A549 (cell line): ENCODE measurements around the gene CPSF4. TPM values are rescaled to one million over a fixed set of nuclear protein-coding genes. Genes with fewer than 3 reads are reported as not detected.

Source experiments
- ATAC-seq, 2 experiments: fragments of 200-7000 bp in 1 of 2; fragments of >200 bp in 1 of 2; cut with Nextera tagmentation in 1 of 2; cut with Tn5 transposase in 1 of 2; 3 replicates each; pipeline versions ENCODE4 v1.8.0 to v1.9.1; 2018 to 2020; ENCODE audit warnings: mild to moderate bottlenecking in 1 of 2, moderate library complexity in 1 of 2
- CTCF ChIA-PET: fragments of 300-600 bp; sonication (Branson Sonifier 250); formaldehyde crosslinking; extraction: SDS; loops from one replicate; lab custom pipeline; 2021; ENCODE audit warnings: antibody characterized with exemption, inconsistent platforms; lab: Yijun Ruan, JAX
- POLR2A ChIA-PET: fragments of 350-600 bp; formaldehyde crosslinking; extraction: SDS; loops from one replicate; lab custom pipeline; 2021; ENCODE audit warnings: antibody characterized with exemption, inconsistent platforms; lab: Yijun Ruan, JAX
- DNase-seq, 2 experiments: peaks; one replicate each; pipeline versions ENCODE4 v3.0.0 to v3.0.0-alpha.2; 2011 to 2016; ENCODE audit warnings: low read depth in 1 of 2, low spot score in 1 of 2
- FAIRE-seq: peaks from 2 replicates; lab custom pipeline; 2011; peaks lifted over from hg19 to GRCh38; lab: Jason Lieb, UNC
- H3K27ac ChIP-seq, 2 experiments: fragments of >200 bp; sonication (Bioruptor Twin); formaldehyde crosslinking; 3 replicates each; pipeline ENCODE4 v1.5.1; 2016 to 2017
- H3K4me1 ChIP-seq: fragments of >200 bp; sonication (Bioruptor Twin); formaldehyde crosslinking; 3 replicates; pipeline ENCODE4 v1.6.1; 2016
- H3K4me2 ChIP-seq: fragments of >200 bp; sonication (Bioruptor Twin); formaldehyde crosslinking; 3 replicates; pipeline ENCODE4 v1.6.1; 2016
- H3K4me3 ChIP-seq: fragments of >200 bp; sonication (Bioruptor Twin); formaldehyde crosslinking; 3 replicates; pipeline ENCODE4 v1.5.1; 2016
- H3K9me3 ChIP-seq: fragments of >200 bp; sonication (Bioruptor Twin); formaldehyde crosslinking; 3 replicates; pipeline ENCODE4 v1.6.1; 2016
- CBX2 ChIP-seq: fragments of 200-600 bp; sonication (generic); IDR thresholded peaks from 2 replicates; pipeline ENCODE4 v1.6.1; 2016; ENCODE audit warnings: low read depth, mild to moderate bottlenecking, borderline replicate concordance
- CHD4 ChIP-seq: fragments of 200-600 bp; sonication (generic); IDR thresholded peaks from 2 replicates; pipeline ENCODE4 v1.6.1; 2016; ENCODE audit warnings: antibody characterized with exemption, mild to moderate bottlenecking, borderline replicate concordance
- CTCF ChIP-seq: fragments of >200 bp; sonication (Bioruptor Twin); formaldehyde crosslinking; IDR thresholded peaks from 3 replicates; pipeline ENCODE4 v1.5.1; 2016
- ELK1 ChIP-seq: fragments of 150-350 bp; IDR thresholded peaks from 2 replicates; pipeline ENCODE4 v1.6.1; 2014; ENCODE audit warnings: low read depth, mild to moderate bottlenecking, low read length
- EP300 ChIP-seq, 2 experiments: fragments of >200 bp; sonication (Bioruptor Twin); formaldehyde crosslinking; IDR thresholded peaks; 2 replicates in 1 of 2; 3 replicates in 1 of 2; pipeline ENCODE4 v1.6.1; 2016 to 2017
- ESRRA ChIP-seq: fragments of 150-350 bp; IDR thresholded peaks from 2 replicates; pipeline ENCODE4 v1.6.1; 2014; ENCODE audit warnings: mild to moderate bottlenecking, low read length, borderline replicate concordance
- FOSB ChIP-seq: fragments of 250-450 bp; sonication (Bioruptor Pico); IDR thresholded peaks from 2 replicates; pipeline ENCODE4 v1.5.0; 2020; ENCODE audit warnings: mild to moderate bottlenecking, moderate library complexity
- FOXS1 ChIP-seq: fragments of 250-450 bp; sonication (Bioruptor Pico); IDR thresholded peaks from 2 replicates; pipeline ENCODE4 v1.5.0; 2020; ENCODE audit warnings: mild to moderate bottlenecking, moderate library complexity
- HMGXB4 ChIP-seq: fragments of 250-450 bp; sonication (Bioruptor Pico); IDR thresholded peaks from 2 replicates; pipeline ENCODE4 v1.5.0; 2021; ENCODE audit warnings: mild to moderate bottlenecking, moderate library complexity, borderline replicate concordance
- HOXA7 ChIP-seq: fragments of 250-450 bp; sonication (Bioruptor Pico); IDR thresholded peaks from 2 replicates; pipeline ENCODE4 v1.5.0; 2020; ENCODE audit warnings: mild to moderate bottlenecking, moderate library complexity
- KDM1A ChIP-seq: fragments of 200-600 bp; sonication (generic); IDR thresholded peaks from 2 replicates; pipeline ENCODE4 v1.6.1; 2016; ENCODE audit warnings: low read depth, mild to moderate bottlenecking
- KDM5A ChIP-seq: fragments of 200-600 bp; sonication (generic); IDR thresholded peaks from 2 replicates; pipeline ENCODE4 v1.6.1; 2016; ENCODE audit warnings: antibody characterized with exemption, mild to moderate bottlenecking
- NR3C1 ChIP-seq: fragments of >200 bp; sonication (Bioruptor Twin); formaldehyde crosslinking; IDR thresholded peaks from 3 replicates; pipeline ENCODE4 v1.6.1; 2017
- POLR2AphosphoS2 ChIP-seq: conservative IDR thresholded peaks from 2 replicates; pipeline ENCODE4 v1.6.1; 2012; ENCODE audit warnings: low read length, improper control_type of control experiment, inconsistent platforms
- RAD21 ChIP-seq, 2 experiments: fragments of >200 bp in 1 of 2; sonication (Bioruptor Twin) in 1 of 2; formaldehyde crosslinking in 1 of 2; IDR thresholded peaks in 1 of 2; conservative IDR thresholded peaks in 1 of 2; 2 replicates in 1 of 2; 3 replicates in 1 of 2; pipeline ENCODE4 v1.6.1; 2012 to 2018; ENCODE audit warnings: inconsistent platforms in 1 of 2
- RARB ChIP-seq: fragments of 250-450 bp; sonication (Bioruptor Pico); IDR thresholded peaks from 2 replicates; pipeline ENCODE4 v1.8.0; 2021; ENCODE audit warnings: mild to moderate bottlenecking, moderate library complexity
- RCOR1 ChIP-seq: fragments of 150-350 bp; IDR thresholded peaks from 2 replicates; pipeline ENCODE4 v1.6.1; 2014; ENCODE audit warnings: antibody characterized with exemption, low read length, low read depth
- TP53 ChIP-seq: fragments of 250-450 bp; sonication (Bioruptor Pico); IDR thresholded peaks from 2 replicates; pipeline ENCODE4 v1.5.0; 2021; ENCODE audit warnings: mild to moderate bottlenecking, moderate library complexity
- ZFP36 ChIP-seq: fragments of 450-650 bp; IDR thresholded peaks from 2 replicates; pipeline ENCODE4 v1.6.1; 2014; ENCODE audit warnings: borderline replicate concordance; ENCODE audit not compliant: partially characterized antibody
- WGBS: methylation state at CpG from one replicate; pipeline ENCODE4 v1.1.6; 2017; ENCODE audit errors: missing lambda C conversion rate; 5-methylcytosine and 5-hydroxymethylcytosine counted together
- polyA plus RNA-seq, 4 experiments: library from polyadenylated mRNA; depleted of rRNA in 3 of 4; stranded (reverse); fragments of >200 nt; fragmentation: RNase III in 1 of 4; extraction: RNeasy Plus Mini Kit Qiagen cat#74134 plus additional on column Dnase treatment in 1 of 4; gene quantifications; 2 replicates in 3 of 4; 3 replicates in 1 of 4; pipeline ENCODE4 v1.2.3, GENCODE V29; 2011 to 2017

The CPSF4 gene
- polyA plus RNA-seq, 2 of the 4 experiments (the other 2 are of a cell fraction), result 28.7 to 35.6 TPM

- ATAC-seq (no peak), DNase-seq (no peak)
Observed at GRCh38 chr7:99449326-99449725, 10.6 kb downstream of the CPSF4 start.

GRCh38 chr7:99451936-99452335, 13.2 kb downstream of the CPSF4 start:
- ChIA-PET CTCF (interaction anchor here (4.6 kb wide), 1 partner anchor 13 kb away, joined by 24 read pairs; the partner anchor contains the start of genes CPSF4 and PTCD1), POLR2A (no interaction called here)
- no peak for FAIRE-seq
- DNase-seq, result no peak
- Histone ChIP-seq H3K4me1 (no peaks in the 10 kb centered on the region), H3K9me3 (no peaks in the 10 kb centered on the region), H3K27ac (no peak overlapping the region), H3K4me3 (no peak overlapping the region), H3K4me2 (no peak overlapping the region)
- no peak for ATAC-seq
- WGBS, result 97% methylated on average over 6 of the region's 8 CpGs
- TF ChIP-seq HOXA7 (CRISPR knock-in tag), result no peak
- TF ChIP-seq NR3C1, result no peak
- no peak for TF ChIP-seq CBX2

More at GRCh38 chr7:99449326-99449725, 10.6 kb downstream of the CPSF4 start:
- WGBS, result 95% methylated on average over 5 of the region's 5 CpGs
- Histone ChIP-seq H3K4me1 (no peaks in the 10 kb centered on the region), H3K4me2 (no peak overlapping the region), H3K27ac (no peak overlapping the region), H3K4me3 (no peak overlapping the region), H3K9me3 (no peaks in the 10 kb centered on the region)
- FAIRE-seq, result no peak
- TF ChIP-seq FOSB, result no peak
- TF ChIP-seq HOXA7 (CRISPR knock-in tag), result no peak
- TF ChIP-seq ZFP36, result no peak
- no peak for TF ChIP-seq TP53 (CRISPR knock-in tag)
- TF ChIP-seq ELK1, result no peak
- TF ChIP-seq KDM1A, result no peak
- no peak for TF ChIP-seq KDM5A
- no peak for TF ChIP-seq EP300 (IDR thresholded peaks at IDR 0.05)
- TF ChIP-seq ESRRA, result no peak
- TF ChIP-seq CHD4, result no peak
- ChIA-PET POLR2A (no interaction called here), CTCF (interaction anchor here (0.6 to 6.9 kb wide), 9 partner anchors 10 to 541 kb away, joined by 3 to 92 read pairs (median 3); partner anchors contain the start of genes ATP5MF, CPSF4, PTCD1 and ZSCAN25)

- Histone ChIP-seq H3K27ac (no peak overlapping the region), H3K4me2 (no peak overlapping the region), H3K9me3 (no peaks in the 10 kb centered on the region), H3K4me3 (no peak overlapping the region), H3K4me1 (no peaks in the 10 kb centered on the region)
- WGBS, result 86% methylated on average over 13 of the region's 13 CpGs
- FAIRE-seq (no peak), ATAC-seq (no peak), DNase-seq (no peak)
- no peak for TF ChIP-seq RAD21 (conservative IDR thresholded peaks at IDR 0.05 in 1 of 2, IDR thresholded peaks at IDR 0.05 in 1 of 2)
- no peak for TF ChIP-seq CTCF
- TF ChIP-seq FOXS1, result no peak
- TF ChIP-seq POLR2AphosphoS2, result no peak
- TF ChIP-seq RCOR1, result no peak
- TF ChIP-seq RARB (CRISPR knock-in tag), result no peak
- TF ChIP-seq HMGXB4 (CRISPR knock-in tag), result no peak
- ChIA-PET POLR2A (no interaction called here), CTCF (no interaction called here)
Observed at GRCh38 chr7:99452541-99452940, 13.8 kb downstream of the CPSF4 start.
